ENCODE data around the gene ANKRD53. TPM values are rescaled to one million over a fixed set of nuclear protein-coding genes. Genes with fewer than 3 reads are reported as not detected.
A peak's percentile ranks its signal among the peaks of the same experiment; 100 is the strongest.

Gene ANKRD53
- total RNA-seq, 2 donors from 2014 or later = 0.78 to 1.7 TPM

GRCh38 chr2:70967189-70967588, 11.2 kb upstream of the ANKRD53 start:
- H3K27me3 ChIP-seq = peaks cover 0 to 5% of the 10 kb centered on the region in 2 donors
- no peak for TF ChIP-seq CTCF (IDR thresholded peaks at IDR 0.05)

GRCh38 chr2:70974592-70974991, 3.8 kb upstream of the ANKRD53 start:
- Histone ChIP-seq H3K4me3 (no peak overlapping the region), H3K27ac (no peak overlapping the region), H3K9me3 (no peaks in the 10 kb centered on the region), H3K27me3 (no peaks in the 10 kb centered on the region), H3K4me1 (peaks cover 0 to 19% of the 10 kb centered on the region in 2 donors), H3K36me3 (no peaks in the 10 kb centered on the region)
- TF ChIP-seq CTCF (IDR thresholded peaks at IDR 0.05) = no peak
- DNase-seq (ENCODE audit: low spot score) = peak; percentile 52

More at GRCh38 chr2:70967189-70967588, 11.2 kb upstream of the ANKRD53 start:
- no peak for DNase-seq (ENCODE audit: low spot score)
- Histone ChIP-seq H3K27ac (no peak overlapping the region), H3K9me3 (no peaks in the 10 kb centered on the region), H3K4me3 (no peak overlapping the region), H3K4me1 (peaks cover 0 to 8% of the 10 kb centered on the region in 2 donors), H3K36me3 (no peaks in the 10 kb centered on the region)

GRCh38 chr2:70975237-70975636, 3.2 kb upstream of the ANKRD53 start:
- no peak for DNase-seq (ENCODE audit: low spot score)
- H3K27ac ChIP-seq = no peak overlapping the region
- no peak for TF ChIP-seq CTCF (IDR thresholded peaks at IDR 0.05)
- no peaks in the 10 kb centered on the region for H3K9me3 ChIP-seq
- H3K27me3 ChIP-seq = no peaks in the 10 kb centered on the region
- H3K4me1 ChIP-seq = peaks cover 0 to 19% of the 10 kb centered on the region in 2 donors
- H3K4me3 ChIP-seq = no peak overlapping the region
- H3K36me3 ChIP-seq = no peaks in the 10 kb centered on the region

GRCh38 chr2:70977605-70978205, 725 bp upstream of the ANKRD53 start:
- DNase-seq (ENCODE audit: low spot score) = peak; percentile 88
- Histone ChIP-seq H3K4me3 (peak overlapping the region; percentile 51 to 63), H3K27ac (peak overlapping the region; percentile 84 to 91), H3K4me1 (peaks cover 0 to 19% of the 10 kb centered on the region in 2 donors), H3K9me3 (no peaks in the 10 kb centered on the region), H3K36me3 (no peaks in the 10 kb centered on the region), H3K27me3 (no peaks in the 10 kb centered on the region)
- no peak for TF ChIP-seq CTCF (IDR thresholded peaks at IDR 0.05)

GRCh38 chr2:70979180-70979488, 704 bp downstream of the ANKRD53 start:
- no peak for DNase-seq (ENCODE audit: low spot score)
- Histone ChIP-seq H3K36me3 (no peaks in the 10 kb centered on the region), H3K4me3 (peak overlapping the region; percentile 51 to 63), H3K27ac (peak overlapping the region; percentile 84 to 91), H3K27me3 (no peaks in the 10 kb centered on the region), H3K9me3 (no peaks in the 10 kb centered on the region), H3K4me1 (peaks cover 0 to 19% of the 10 kb centered on the region in 2 donors)
- TF ChIP-seq CTCF (IDR thresholded peaks at IDR 0.05) = no peak

- H3K27me3 ChIP-seq = no peaks in the 10 kb centered on the region
- TF ChIP-seq CTCF (IDR thresholded peaks at IDR 0.05) = no peak
- no peaks in the 10 kb centered on the region for H3K9me3 ChIP-seq
- H3K36me3 ChIP-seq = no peaks in the 10 kb centered on the region
- no peak for DNase-seq (ENCODE audit: low spot score)
- peaks cover 0 to 21% of the 10 kb centered on the region in 2 donors for H3K4me1 ChIP-seq
- no peak overlapping the region for H3K4me3 ChIP-seq
- H3K27ac ChIP-seq = peak overlapping the region in 1 of 2 donors; percentile 91
These were observed 1.2 kb downstream of the ANKRD53 start for GRCh38 chr2:70979626-70980025.
